DMS114 treated with DMSO at 0.1 percent for 48 hours (cell line): ENCODE data around the gene IFIT3.
"Not testable (repeated sequence)": the region's sequence is repeated elsewhere in the genome, so short reads cannot be mapped to it uniquely, and the experiment has no call there.

Source experiments
- DNase-seq: peaks from one replicate; lab custom pipeline; 2025; ENCODE audit not compliant: unreplicated experiment; lab: John Stamatoyannopoulos, UW

IFIT3 gene

GRCh38 chr10:89327803-89328441 lies at the start of gene IFIT3:
Gene IFIT3, plus strand, starts transcription at chr10:89327997. Its CDS starts 77 bp downstream, at chr10:89328074.
- DNase-seq = no peak

GRCh38 chr10:89278034-89278535 lies 49.7 kb upstream of the IFIT3 start:
- DNase-seq = no peak

- DNase-seq = no peak
Measured at GRCh38 chr10:89278900-89279392, 48.9 kb upstream of the IFIT3 start.

GRCh38 chr10:89279421-89279869 lies 48.4 kb upstream of the IFIT3 start:
- DNase-seq = no peak

- DNase-seq = no peak
Measured at GRCh38 chr10:89280508-89280907, 47.3 kb upstream of the IFIT3 start.

- no peak for DNase-seq
Measured at GRCh38 chr10:89281606-89282395, 46.0 kb upstream of the IFIT3 start.

GRCh38 chr10:89283025-89283935 lies 44.5 kb upstream of the IFIT3 start:
- no peak for DNase-seq

- no peak for DNase-seq
Measured at GRCh38 chr10:89283936-89284475, 43.8 kb upstream of the IFIT3 start.

- not testable (repeated sequence) for DNase-seq
Measured at GRCh38 chr10:89284711-89285110, 43.1 kb upstream of the IFIT3 start.

- not testable (repeated sequence) for DNase-seq
Measured at GRCh38 chr10:89285303-89285702, 42.5 kb upstream of the IFIT3 start.

GRCh38 chr10:89294721-89295239 lies 33.0 kb upstream of the IFIT3 start:
- no peak for DNase-seq

GRCh38 chr10:89295597-89295996 lies 32.2 kb upstream of the IFIT3 start:
- no peak for DNase-seq

GRCh38 chr10:89296220-89296648 lies 31.6 kb upstream of the IFIT3 start:
- no peak for DNase-seq

- DNase-seq = no peak
Measured at GRCh38 chr10:89297356-89297755, 30.4 kb upstream of the IFIT3 start.

GRCh38 chr10:89297791-89298190 lies 30.0 kb upstream of the IFIT3 start:
- no peak for DNase-seq

GRCh38 chr10:89299031-89299430 lies 28.8 kb upstream of the IFIT3 start:
- no peak for DNase-seq

GRCh38 chr10:89301232-89301631 lies 26.6 kb upstream of the IFIT3 start:
- DNase-seq = no peak

GRCh38 chr10:89301721-89302445 lies 25.9 kb upstream of the IFIT3 start, which contains the start of gene IFIT2:
Gene IFIT2, plus strand, starts transcription at chr10:89302046. Its CDS starts 78 bp downstream, at chr10:89302124.
- peak; percentile 29 for DNase-seq

- no peak for DNase-seq
Measured at GRCh38 chr10:89302625-89303024, 25.2 kb upstream of the IFIT3 start.

GRCh38 chr10:89303161-89303560 lies 24.6 kb upstream of the IFIT3 start:
- no peak for DNase-seq
